ENCODE data around the gene NCKAP5L.

NCKAP5L gene

DNA sequence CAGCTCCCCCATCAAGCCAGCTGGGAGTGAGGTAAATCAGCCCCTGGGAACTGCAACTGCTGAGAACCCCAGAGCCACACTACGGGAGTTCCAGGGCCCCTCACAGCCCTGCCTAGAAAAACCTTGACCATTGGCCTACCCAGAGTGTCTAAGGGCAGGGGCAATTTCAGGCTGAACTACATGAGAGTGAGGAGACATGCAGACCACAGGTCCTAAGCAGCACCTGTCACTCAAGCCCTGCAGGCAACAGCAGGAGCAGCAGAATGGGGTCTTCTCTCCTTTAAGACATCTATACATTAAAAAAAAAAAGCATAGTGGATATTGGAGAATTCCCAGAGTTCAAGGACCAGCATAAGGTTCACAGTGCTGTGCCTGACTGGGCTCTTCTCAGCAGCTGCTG is 4.9 kb downstream of the NCKAP5L start:
- DNase-seq (ENCODE audit: low spot score): no peak

DNA sequence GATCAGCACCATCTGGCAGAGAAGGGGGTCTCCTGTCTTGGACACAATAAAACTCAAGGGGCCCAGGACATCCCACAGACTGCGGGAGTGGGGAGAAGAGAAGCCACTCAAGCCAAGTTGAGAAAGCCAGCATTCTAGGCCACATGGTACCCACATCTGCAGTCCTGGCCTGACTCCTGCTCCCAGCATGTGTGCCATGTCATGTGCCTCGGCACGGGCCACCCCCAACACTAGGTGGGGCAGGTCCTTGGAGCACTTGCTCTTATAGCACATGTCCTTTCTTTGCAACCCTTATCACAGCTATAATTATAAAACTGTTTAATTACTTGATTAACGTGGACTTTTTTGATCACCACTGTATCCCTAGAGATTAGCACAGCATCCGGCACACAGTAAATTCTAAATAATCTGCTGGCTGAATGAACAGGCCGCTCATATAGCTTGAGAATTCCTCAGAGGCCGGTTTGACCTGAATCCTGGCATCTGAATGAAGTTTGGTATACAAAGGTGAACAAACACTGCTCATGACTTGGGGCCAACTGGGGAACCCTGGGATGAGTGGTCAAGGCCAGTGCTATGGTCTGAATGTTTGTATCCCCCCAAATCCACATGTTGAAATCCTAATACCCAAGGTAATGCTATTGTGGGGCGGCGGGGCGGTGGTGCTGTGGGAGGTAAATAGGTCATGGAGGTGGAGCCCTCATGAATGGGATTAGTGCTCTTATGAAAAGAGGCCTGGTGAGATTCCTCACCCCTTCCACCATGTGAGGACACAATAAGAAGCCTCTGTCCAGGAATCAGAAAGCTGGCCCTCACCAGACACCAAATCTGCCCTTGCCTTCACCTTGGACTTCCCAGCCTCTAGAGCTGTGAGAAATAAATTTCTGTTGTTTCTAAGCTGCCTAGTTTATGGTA is 6.6 kb downstream of the NCKAP5L start:
- DNase-seq (ENCODE audit: low spot score): no peak

GRCh38 chr12:49819786-49820185 is 8.4 kb downstream of the NCKAP5L start:
- no peak for DNase-seq (ENCODE audit: low spot score)

GRCh38 chr12:49818241-49818895 is 9.8 kb downstream of the NCKAP5L start:
- no peak for DNase-seq (ENCODE audit: low spot score)

DNA sequence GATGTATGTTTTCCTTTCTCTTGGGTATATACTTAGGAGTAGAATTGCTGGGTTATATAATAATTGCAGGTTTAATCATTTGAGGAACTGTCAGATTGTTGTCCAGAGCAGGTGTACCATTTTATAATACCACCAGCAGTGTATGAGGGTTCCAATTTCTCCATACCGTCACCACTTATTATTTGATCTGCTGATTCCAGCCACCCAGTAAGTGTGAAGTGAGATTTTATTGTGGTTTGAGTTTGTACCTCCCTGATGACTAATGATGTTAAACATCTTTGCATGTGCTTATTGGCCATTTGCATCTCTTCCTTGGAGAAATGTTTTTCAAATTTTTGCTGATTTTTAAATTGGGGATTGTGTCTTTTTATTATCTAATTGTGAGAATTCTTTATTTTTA is 15.1 kb downstream of the NCKAP5L start:
- DNase-seq (ENCODE audit: low spot score): no peak

GRCh38 chr12:49811961-49812401 is 16.2 kb downstream of the NCKAP5L start:
- DNase-seq (ENCODE audit: low spot score): no peak

- no peak for DNase-seq (ENCODE audit: low spot score)
These were observed 17.1 kb downstream of the NCKAP5L start for GRCh38 chr12:49811136-49811535.

GRCh38 chr12:49809906-49810389 is 18.3 kb downstream of the NCKAP5L start:
- no peak for DNase-seq (ENCODE audit: low spot score)

- peak; percentile 76 for DNase-seq (ENCODE audit: low spot score)
These were observed 18.8 kb downstream of the NCKAP5L start for GRCh38 chr12:49809381-49809905.

- DNase-seq (ENCODE audit: low spot score): no peak
These were observed 19.4 kb downstream of the NCKAP5L start for GRCh38 chr12:49808686-49809380.

DNA sequence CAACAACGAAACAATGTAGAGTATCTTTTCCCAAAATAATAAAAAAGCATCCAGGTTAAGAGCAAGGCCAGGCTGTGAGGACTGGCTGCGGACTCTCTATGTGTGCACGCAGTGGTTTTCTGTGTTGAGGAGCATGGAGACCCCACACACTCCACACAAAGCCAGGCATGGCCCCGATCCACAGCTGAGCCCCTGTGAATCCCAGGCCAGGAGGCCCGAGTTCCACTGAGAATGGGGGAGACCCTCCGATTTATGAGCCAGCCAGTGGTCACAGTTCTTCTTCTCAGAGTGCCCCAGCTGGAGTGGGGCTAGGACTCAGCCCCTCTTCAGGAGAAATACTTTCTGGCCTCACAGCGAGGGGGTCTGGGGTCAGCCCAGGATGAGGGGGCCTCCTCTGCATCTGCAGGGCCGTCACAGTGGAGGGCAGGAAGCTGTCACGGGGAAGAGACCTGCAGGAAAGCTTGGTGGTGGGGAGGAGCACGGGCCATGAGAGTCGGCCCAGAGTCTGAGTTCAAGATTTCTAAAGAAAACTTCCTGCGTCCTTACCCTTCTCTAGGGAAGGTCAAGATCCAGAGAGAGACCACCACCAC is 20.1 kb downstream of the NCKAP5L start:
- peak; percentile 44 for DNase-seq (ENCODE audit: low spot score)

- DNase-seq (ENCODE audit: low spot score): peak; percentile 46
These were observed 21.3 kb downstream of the NCKAP5L start for GRCh38 chr12:49806877-49807276.

DNA sequence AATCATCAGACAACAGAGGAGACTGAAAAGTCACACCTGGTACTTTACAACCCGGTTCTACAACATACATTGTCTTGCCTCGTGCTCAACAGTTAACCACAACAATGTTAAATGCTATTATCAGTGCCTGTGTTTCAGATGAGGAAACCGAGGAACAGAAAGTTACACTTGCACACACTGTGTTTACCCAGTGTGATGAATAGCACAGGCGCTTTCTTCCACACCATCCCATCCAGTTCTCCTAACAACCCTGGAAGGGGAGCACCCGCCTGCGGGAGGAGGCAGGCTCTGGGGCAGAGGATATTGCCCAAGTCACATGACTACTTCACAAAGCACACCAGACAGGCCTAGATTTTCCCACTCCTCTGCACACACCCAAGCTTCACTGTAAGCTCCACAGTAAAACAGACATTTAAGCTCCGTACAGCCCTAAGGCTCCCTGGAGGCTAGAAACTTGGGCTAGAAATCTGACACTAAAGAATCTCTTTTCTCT is 21.8 kb downstream of the NCKAP5L start:
- DNase-seq (ENCODE audit: low spot score): no peak

DNA sequence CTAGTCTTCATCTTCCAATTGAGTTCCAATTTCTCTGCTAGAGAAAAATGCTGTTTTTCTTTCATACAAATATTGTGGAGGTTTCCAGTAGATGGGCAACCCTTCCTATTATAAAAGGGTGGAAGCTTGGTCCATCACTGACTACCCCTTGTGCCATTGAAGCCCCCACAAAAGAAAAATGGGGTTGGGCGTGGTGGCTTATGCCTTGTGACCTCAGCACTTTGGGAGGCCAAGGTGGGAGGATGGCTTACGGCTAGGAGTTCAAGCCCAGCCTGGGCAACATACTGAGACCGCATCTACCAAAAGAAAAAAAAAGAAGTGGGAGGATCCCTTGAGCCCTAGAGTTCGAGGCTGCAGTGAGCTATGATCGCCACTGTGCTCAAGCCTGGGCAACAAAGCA is 22.8 kb downstream of the NCKAP5L start:
- no peak for DNase-seq (ENCODE audit: low spot score)

- DNase-seq (ENCODE audit: low spot score): no peak
These were observed 23.4 kb downstream of the NCKAP5L start for GRCh38 chr12:49804821-49805220.

GRCh38 chr12:49803693-49804450 is 24.3 kb downstream of the NCKAP5L start:
- DNase-seq (ENCODE audit: low spot score): no peak

GRCh38 chr12:49801141-49802063 is 26.8 kb downstream of the NCKAP5L start:
- no peak for DNase-seq (ENCODE audit: low spot score)

DNA sequence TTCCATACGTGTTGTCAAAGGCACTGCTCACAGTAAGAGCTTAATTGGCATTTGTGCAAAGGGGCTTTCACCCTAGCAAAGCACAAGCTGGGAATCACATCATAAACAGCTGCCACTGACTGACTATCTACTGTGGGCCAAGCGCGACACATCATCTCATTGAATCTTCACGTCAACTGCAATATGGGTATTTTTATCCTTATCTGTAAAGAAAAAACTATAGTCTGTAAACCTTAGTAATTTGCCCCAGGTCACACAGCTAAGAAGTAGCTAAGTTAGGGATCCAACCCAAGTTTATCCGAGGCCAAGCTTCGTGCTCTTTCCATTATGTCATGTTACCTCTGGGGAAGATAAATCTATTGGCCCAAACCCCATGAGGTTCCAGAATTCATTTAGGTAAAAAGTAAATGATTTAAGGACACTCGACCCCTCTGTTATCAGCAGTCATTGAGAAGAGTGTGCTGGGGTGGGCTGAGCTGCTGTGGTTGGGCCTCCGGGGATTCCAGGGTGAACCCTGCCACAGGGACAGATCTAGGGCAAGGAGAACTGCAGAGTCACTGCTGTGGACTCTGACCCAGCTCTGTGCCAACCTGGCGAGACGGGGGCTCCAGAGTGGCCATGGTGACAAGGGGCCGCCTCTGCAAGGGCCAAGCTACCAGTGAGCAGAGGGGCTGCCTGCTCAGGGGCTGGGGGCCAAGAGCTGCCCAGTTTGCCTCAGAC is 27.6 kb downstream of the NCKAP5L start:
- DNase-seq (ENCODE audit: low spot score): no peak

GRCh38 chr12:49798934-49799333 is 29.3 kb downstream of the NCKAP5L start:
- DNase-seq (ENCODE audit: low spot score): no peak
